GM23338 (cell line): ENCODE results near the gene WAPL.

Experiments
- CREB1 ChIP-seq: fragments of 250-450 bp; sonication (Bioruptor Pico); IDR thresholded peaks from 2 replicates; pipeline ENCODE4 v1.5.0; 2020; ENCODE audit warnings: low read depth, mild to moderate bottlenecking, moderate library complexity
- CTCF ChIP-seq, 2 experiments: fragments of 200-600 bp in 1 of 2; sonication (generic) in 1 of 2; conservative IDR thresholded peaks; 2 replicates each; pipeline versions ENCODE4 v1.5.1 to v1.6.1; 2016 to 2017; ENCODE audit warnings: antibody characterized with exemption in 2 of 2, low read depth in 2 of 2, mild to moderate bottlenecking in 2 of 2, moderate library complexity in 1 of 2
- ETS1 ChIP-seq: IDR thresholded peaks from 2 replicates; pipeline ENCODE4 v1.6.1; 2016; ENCODE audit warnings: antibody characterized with exemption
- EZH2 ChIP-seq: fragments of 200-600 bp; sonication (generic); IDR thresholded peaks from one replicate; pipeline ENCODE4 v1.8.0; 2017; ENCODE audit warnings: antibody characterized with exemption, mild to moderate bottlenecking, low read depth; ENCODE audit not compliant: unreplicated experiment
- EZH2phosphoT487 ChIP-seq: fragments of 200-600 bp; sonication (generic); IDR thresholded peaks from one replicate; pipeline ENCODE4 v1.8.1; 2018; ENCODE audit warnings: antibody characterized with exemption; ENCODE audit not compliant: unreplicated experiment
- JUNB ChIP-seq: IDR thresholded peaks from one replicate; pipeline ENCODE4 v1.6.1; 2016; ENCODE audit warnings: antibody characterized with exemption; ENCODE audit not compliant: unreplicated experiment
- NANOG ChIP-seq: IDR thresholded peaks from 2 replicates; pipeline ENCODE4 v1.6.1; 2016; ENCODE audit warnings: antibody characterized with exemption, borderline replicate concordance
- POLR2AphosphoS5 ChIP-seq: IDR thresholded peaks from 2 replicates; pipeline ENCODE4 v1.6.1; 2016; ENCODE audit warnings: antibody characterized with exemption, low read depth
- REST ChIP-seq: IDR thresholded peaks from one replicate; pipeline ENCODE4 v1.6.1; 2018; ENCODE audit warnings: antibody characterized with exemption; ENCODE audit not compliant: unreplicated experiment
- ZNF114 ChIP-seq: fragments of 250-450 bp; sonication (Bioruptor Pico); IDR thresholded peaks from 2 replicates; pipeline ENCODE4 v1.5.0; 2020; ENCODE audit warnings: mild to moderate bottlenecking, moderate library complexity
- ZNF462 ChIP-seq: fragments of 250-450 bp; sonication (Bioruptor Pico); IDR thresholded peaks from 2 replicates; pipeline ENCODE4 v1.5.0; 2020; ENCODE audit warnings: mild to moderate bottlenecking, moderate library complexity

- TF ChIP-seq CTCF (conservative IDR thresholded peaks at IDR 0.05; ENCODE audit: low read depth in 2 of 2) (no peak), EZH2 (no peak), POLR2AphosphoS5 (no peak), ZNF114 (CRISPR knock-in tag) (no peak), CREB1 (CRISPR knock-in tag) (no peak), JUNB (no peak), REST (no peak), EZH2phosphoT487 (no peak), ZNF462 (no peak), NANOG (no peak), ETS1 (no peak)
Observed at GRCh38 chr10:86385806-86386205, 135.8 kb downstream of the WAPL start.
